MM.1S (cell line): ENCODE results near the gene MAGI2.

Experiments
- DNase-seq: peaks from one replicate; pipeline ENCODE4 v3.0.0-alpha.2; 2015
- H2AFZ ChIP-seq: fragments of 300-600 bp; sonication (generic); 2 replicates; pipeline ENCODE4 v1.6.0; 2016; ENCODE audit warnings: antibody characterized with exemption, low read length
- H3F3A ChIP-seq: fragments of 300-600 bp; sonication (generic); 2 replicates; pipeline ENCODE4 v1.6.1; 2016; ENCODE audit warnings: mild to moderate bottlenecking, antibody characterized with exemption, low read length, moderate library complexity, mixed read lengths; ENCODE audit not compliant: insufficient read depth
- H3K27ac ChIP-seq: fragments of 300-600 bp; sonication (generic); 2 replicates; pipeline ENCODE4 v1.5.1; 2016; ENCODE audit warnings: mild to moderate bottlenecking, low read length
- H3K27me3 ChIP-seq: fragments of 300-600 bp; sonication (generic); replicated peaks from 2 replicates; pipeline ENCODE4 v1.6.0; 2016; ENCODE audit warnings: low read length; ENCODE audit not compliant: insufficient read depth
- H3K36me3 ChIP-seq: fragments of 300-600 bp; sonication (generic); replicated peaks from 2 replicates; pipeline ENCODE4 v1.6.1; 2016; ENCODE audit warnings: mild to moderate bottlenecking, low read length, mixed read lengths; ENCODE audit not compliant: insufficient read depth
- H3K4me1 ChIP-seq: fragments of 300-600 bp; sonication (generic); 2 replicates; pipeline ENCODE4 v1.6.1; 2016; ENCODE audit warnings: low read length, mixed read lengths
- H3K4me2 ChIP-seq: fragments of 300-600 bp; sonication (generic); 2 replicates; pipeline ENCODE4 v1.6.0; 2016; ENCODE audit warnings: low read depth, low read length
- H3K4me3 ChIP-seq: fragments of 300-600 bp; sonication (generic); 2 replicates; pipeline ENCODE4 v1.5.1; 2016; ENCODE audit warnings: low read length, mixed read lengths
- H3K79me2 ChIP-seq: fragments of 300-600 bp; sonication (generic); 2 replicates; pipeline ENCODE4 v1.6.1; 2016; ENCODE audit warnings: mixed run types, low read length, mixed read lengths
- H3K9ac ChIP-seq: fragments of 300-600 bp; sonication (generic); 2 replicates; pipeline ENCODE4 v1.6.1; 2016; ENCODE audit warnings: low read length, mixed read lengths
- H3K9me2 ChIP-seq: fragments of 300-600 bp; sonication (generic); replicated peaks from 2 replicates; pipeline ENCODE4 v1.6.1; 2016; ENCODE audit warnings: mild to moderate bottlenecking, low read length, mixed read lengths; ENCODE audit not compliant: insufficient read depth
- H3K9me3 ChIP-seq: fragments of 300-600 bp; sonication (generic); replicated peaks from 2 replicates; pipeline ENCODE4 v1.6.1; 2016; ENCODE audit warnings: mild to moderate bottlenecking, low read length, mixed read lengths; ENCODE audit not compliant: insufficient read depth
- H4K20me1 ChIP-seq: fragments of 300-600 bp; sonication (generic); 2 replicates; pipeline ENCODE4 v1.6.1; 2016; ENCODE audit warnings: mild to moderate bottlenecking, low read length, moderate library complexity, mixed read lengths; ENCODE audit not compliant: insufficient read depth
- CTCF ChIP-seq: fragments of 300-600 bp; sonication (generic); IDR thresholded peaks from 2 replicates; pipeline ENCODE4 v1.5.1; 2016; ENCODE audit warnings: antibody characterized with exemption, low read length, mixed read lengths
- EZH2 ChIP-seq: fragments of 300-600 bp; sonication (generic); optimal IDR thresholded peaks from 2 replicates; pipeline ENCODE3; 2017; ENCODE audit warnings: low read depth, mild to moderate bottlenecking, antibody characterized with exemption, low read length, mixed read lengths
- EZH2phosphoT487 ChIP-seq: fragments of 300-600 bp; sonication (generic); IDR thresholded peaks from 2 replicates; pipeline ENCODE4 v1.6.1; 2018; ENCODE audit warnings: antibody characterized with exemption, low read length

Gene MAGI2

DNA sequence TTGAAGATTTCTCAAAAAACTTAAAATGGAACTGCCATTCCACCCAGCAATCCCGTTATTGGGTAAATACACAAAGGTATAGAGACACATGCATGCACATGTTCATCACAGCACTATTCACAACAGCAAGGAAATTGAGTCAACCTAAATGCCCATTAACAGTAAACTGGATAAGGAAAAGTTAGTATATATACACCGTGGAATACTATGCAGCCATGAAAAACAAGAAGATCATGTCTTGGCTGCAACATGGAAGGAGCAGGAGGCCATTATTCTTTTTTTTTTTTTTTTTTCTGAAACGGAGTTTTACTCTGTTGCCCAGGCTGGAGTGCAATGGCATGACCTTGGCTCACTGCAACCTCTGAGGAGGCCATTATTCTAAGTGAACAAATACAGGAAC, 749.0 kb downstream of the MAGI2 start:
- Histone ChIP-seq H3K79me2 (no peaks in the 10 kb centered on the region), H4K20me1 (no peaks in the 10 kb centered on the region), H3K36me3 (no peaks in the 10 kb centered on the region), H3F3A (peaks cover 5% of the 10 kb centered on the region; the same call in 1 of the 2 replicates), H3K4me1 (peaks cover 8% of the 10 kb centered on the region; the same call in 1 of the 2 replicates), H3K27me3 (no peaks in the 10 kb centered on the region), H3K4me2 (no peak overlapping the region), H3K9me3 (no peaks in the 10 kb centered on the region), H3K9me2 (no peaks in the 10 kb centered on the region), H2AFZ (no peak overlapping the region), H3K4me3 (no peak overlapping the region), H3K9ac (no peak overlapping the region), H3K27ac (no peak overlapping the region)
- no peak for DNase-seq
- TF ChIP-seq CTCF (no peak), EZH2phosphoT487 (no peak), EZH2 (no peak)

DNA sequence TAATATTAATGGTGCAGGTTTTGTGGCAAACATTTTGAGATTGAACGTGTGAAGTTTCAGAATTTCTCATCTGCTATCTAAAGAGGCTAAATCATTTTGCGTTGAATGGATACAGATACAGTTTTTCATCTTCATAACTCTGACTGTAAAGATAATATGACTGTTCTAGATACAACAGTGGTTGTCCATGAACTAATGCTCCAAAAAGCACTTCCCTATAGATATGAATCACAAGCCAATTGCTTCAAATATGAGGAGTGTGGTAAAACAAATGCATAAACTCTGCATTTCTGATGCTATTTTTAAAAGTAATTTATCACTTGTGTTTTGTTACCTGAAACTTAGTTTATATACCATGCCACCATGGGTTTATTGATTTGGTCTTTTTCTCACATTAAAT, 750.1 kb downstream of the MAGI2 start:
- TF ChIP-seq EZH2 (no peak), EZH2phosphoT487 (no peak), CTCF (no peak)
- H4K20me1 ChIP-seq = no peaks in the 10 kb centered on the region
- no peaks in the 10 kb centered on the region for H3K9me2 ChIP-seq
- no peaks in the 10 kb centered on the region for H3K36me3 ChIP-seq
- peaks cover 8% of the 10 kb centered on the region; the same call in 1 of the 2 replicates for H3K4me1 ChIP-seq
- no peak overlapping the region for H3K27ac ChIP-seq
- no peaks in the 10 kb centered on the region for H3K79me2 ChIP-seq
- no peak overlapping the region for H3K9ac ChIP-seq
- H3K4me2 ChIP-seq = no peak overlapping the region
- no peak overlapping the region for H2AFZ ChIP-seq
- DNase-seq = no peak
- no peaks in the 10 kb centered on the region for H3K9me3 ChIP-seq
- H3F3A ChIP-seq = peaks cover 5% of the 10 kb centered on the region; the same call in 1 of the 2 replicates
- H3K4me3 ChIP-seq = no peak overlapping the region
- no peaks in the 10 kb centered on the region for H3K27me3 ChIP-seq

GRCh38 chr7:78702770-78703169, 750.7 kb downstream of the MAGI2 start:
- Histone ChIP-seq H3K27ac (no peak overlapping the region), H3F3A (peaks cover 5% of the 10 kb centered on the region; the same call in 1 of the 2 replicates), H3K4me1 (peaks cover 8% of the 10 kb centered on the region; the same call in 1 of the 2 replicates), H4K20me1 (no peaks in the 10 kb centered on the region), H3K4me3 (no peak overlapping the region), H3K36me3 (no peaks in the 10 kb centered on the region), H3K4me2 (no peak overlapping the region), H3K9me2 (no peaks in the 10 kb centered on the region), H3K27me3 (no peaks in the 10 kb centered on the region), H3K79me2 (no peaks in the 10 kb centered on the region), H2AFZ (no peak overlapping the region), H3K9ac (no peak overlapping the region), H3K9me3 (no peaks in the 10 kb centered on the region)
- no peak for DNase-seq
- TF ChIP-seq EZH2 = no peak

- Histone ChIP-seq H3K27me3 (no peaks in the 10 kb centered on the region), H3K9me2 (no peaks in the 10 kb centered on the region), H3K36me3 (no peaks in the 10 kb centered on the region), H3K79me2 (no peaks in the 10 kb centered on the region), H3K4me3 (no peak overlapping the region), H3K27ac (no peak overlapping the region), H3K4me1 (no peaks in the 10 kb centered on the region), H3K9me3 (no peaks in the 10 kb centered on the region), H2AFZ (no peak overlapping the region), H4K20me1 (no peaks in the 10 kb centered on the region), H3K4me2 (no peak overlapping the region), H3K9ac (no peak overlapping the region), H3F3A (no peaks in the 10 kb centered on the region)
- TF ChIP-seq EZH2 (no peak), CTCF (no peak), EZH2phosphoT487 (no peak)
- no peak for DNase-seq
These were observed 757.6 kb downstream of the MAGI2 start for GRCh38 chr7:78695826-78696225.
